Measurements from ENCODE around the gene TSPAN18.

The TSPAN18 gene

GRCh38 chr11:44718057-44718456, 8.7 kb upstream of the TSPAN18 start:
- no peak for DNase-seq (ENCODE audit: low read depth)
- no peak for TF ChIP-seq CTCF (IDR thresholded peaks at IDR 0.05; ENCODE audit: control insufficient read depth, extremely low read depth, insufficient read depth)

GRCh38 chr11:44718612-44719390, 8.0 kb upstream of the TSPAN18 start:
- no peak overlapping the region for H3K4me3 ChIP-seq (ENCODE audit: low read depth, low read length)
- no peak for DNase-seq (ENCODE audit: low read depth)
- no peak for TF ChIP-seq CTCF (IDR thresholded peaks at IDR 0.05; ENCODE audit: control insufficient read depth, extremely low read depth, insufficient read depth)

More at GRCh38 chr11:44718057-44718456, 8.7 kb upstream of the TSPAN18 start:
- no peak overlapping the region for H3K4me3 ChIP-seq (ENCODE audit: low read depth, low read length)

GRCh38 chr11:44725016-44725685, 1.6 kb upstream of the TSPAN18 start:
- no peak for TF ChIP-seq CTCF (IDR thresholded peaks at IDR 0.05; ENCODE audit: control insufficient read depth, extremely low read depth, insufficient read depth)
- H3K4me3 ChIP-seq (ENCODE audit: low read depth, low read length): no peak overlapping the region
- DNase-seq (ENCODE audit: low read depth): no peak

GRCh38 chr11:44725757-44726282, 942 bp upstream of the TSPAN18 start:
- no peak overlapping the region for H3K4me3 ChIP-seq (ENCODE audit: low read depth, low read length)
- TF ChIP-seq CTCF (IDR thresholded peaks at IDR 0.05; ENCODE audit: control insufficient read depth, extremely low read depth, insufficient read depth): no peak
- no peak for DNase-seq (ENCODE audit: low read depth)

- no peak for DNase-seq (ENCODE audit: low read depth)
- no peak for TF ChIP-seq CTCF (IDR thresholded peaks at IDR 0.05; ENCODE audit: control insufficient read depth, extremely low read depth, insufficient read depth)
- H3K4me3 ChIP-seq (ENCODE audit: low read depth, low read length): no peak overlapping the region
Observed at GRCh38 chr11:44727114-44727372, 281 bp downstream of the TSPAN18 start.

GRCh38 chr11:44727373-44728287, 868 bp downstream of the TSPAN18 start:
- TF ChIP-seq CTCF (IDR thresholded peaks at IDR 0.05; ENCODE audit: control insufficient read depth, extremely low read depth, insufficient read depth): peak; percentile 92
- H3K4me3 ChIP-seq (ENCODE audit: low read depth, low read length): no peak overlapping the region
- no peak for DNase-seq (ENCODE audit: low read depth)
